GM19328 (cell line): ENCODE results near the gene APOL6.

Source experiments
- ATAC-seq: cut with Tn5 transposase; IDR thresholded peaks from one replicate; pipeline ENCODE4 v1.9.1; 2021; ENCODE audit warnings: mild to moderate bottlenecking, moderate library complexity; ENCODE audit not compliant: unreplicated experiment

The APOL6 gene

GRCh38 chr22:35711336-35711735 is 63.1 kb downstream of the APOL6 start:
- no peak for ATAC-seq

- no peak for ATAC-seq
Measured at GRCh38 chr22:35712672-35713071, 64.4 kb downstream of the APOL6 start.

- no peak for ATAC-seq
Measured at GRCh38 chr22:35717572-35717971, 69.3 kb downstream of the APOL6 start, which contains the start of gene APOL5. APOL5 (plus strand) TSS chr22:35717872; CDS start chr22:35717872, 0 bp downstream.
